Panc1 (cell line): Measurements from ENCODE around the gene NMNAT3. TPM values are rescaled to one million over a fixed set of nuclear protein-coding genes. Genes with fewer than 3 reads are reported as not detected.

Experiments
- ATAC-seq: fragments of 200-7000 bp; cut with Tn5 transposase; 2 replicates; pipeline ENCODE4 v1.9.1; 2020; ENCODE audit warnings: mild to moderate bottlenecking, moderate library complexity
- BruUV-seq: library from RNA; stranded (reverse); fragments of 400-500 nt; replicated peaks from 2 replicates; lab custom pipeline; 2021; lab: Mats Ljungman, UMichigan
- CTCF ChIA-PET: fragments of 300-600 bp; sonication (Branson Sonifier 250); formaldehyde crosslinking; loops from one replicate; lab custom pipeline; 2022; ENCODE audit warnings: antibody characterized with exemption; lab: Charles Lee
- POLR2A ChIA-PET: fragments of 300-600 bp; sonication (Branson Sonifier 250); formaldehyde crosslinking; loops from one replicate; lab custom pipeline; 2022; ENCODE audit warnings: antibody characterized with exemption; lab: Charles Lee
- DNase-seq: peaks from one replicate; pipeline ENCODE4 v3.0.0-alpha.2; 2010; ENCODE audit warnings: low read depth, low spot score
- H3K27ac ChIP-seq: 2 replicates; pipeline ENCODE4 v1.5.1; 2011; ENCODE audit warnings: mild to moderate bottlenecking, low read length, inconsistent platforms
- H3K27me3 ChIP-seq: fragments of 200-500 bp; sonication (Bioruptor generic); 2 replicates; pipeline ENCODE4 v1.6.0; 2014; ENCODE audit warnings: low read length, inconsistent platforms; ENCODE audit not compliant: control insufficient read depth, insufficient read depth
- H3K36me3 ChIP-seq: fragments of 200-500 bp; sonication (Bioruptor generic); 2 replicates; pipeline ENCODE4 v1.5.1; 2014; ENCODE audit warnings: inconsistent platforms, mild to moderate bottlenecking, low read length, moderate library complexity; ENCODE audit not compliant: control insufficient read depth, insufficient read depth
- H3K4me1 ChIP-seq: 2 replicates; pipeline ENCODE4 v1.5.1; 2011; ENCODE audit warnings: inconsistent platforms, mild to moderate bottlenecking, low read length, moderate library complexity; ENCODE audit not compliant: control insufficient read depth, insufficient read depth
- H3K4me3 ChIP-seq, 2 experiments: 2 replicates each; pipeline ENCODE4 v1.5.1; 2011 to 2012; ENCODE audit warnings: low read depth in 2 of 2, low read length in 2 of 2, mild to moderate bottlenecking in 2 of 2, inconsistent platforms in 1 of 2, moderate library complexity in 1 of 2
- H3K9me3 ChIP-seq: fragments of 200-500 bp; sonication (Bioruptor generic); 2 replicates; pipeline ENCODE4 v1.5.1; 2014; ENCODE audit warnings: low read depth, mild to moderate bottlenecking, inconsistent platforms, low read length, moderate library complexity; ENCODE audit not compliant: control insufficient read depth, insufficient read depth
- POLR2AphosphoS5 ChIP-seq: IDR thresholded peaks from 2 replicates; pipeline ENCODE4 v1.6.1; 2012; ENCODE audit warnings: mild to moderate bottlenecking, low read depth, low read length, moderate library complexity
- SIN3A ChIP-seq: IDR thresholded peaks from 2 replicates; pipeline ENCODE4 v1.6.1; 2012; ENCODE audit warnings: low read depth, mild to moderate bottlenecking, low read length, moderate library complexity, borderline replicate concordance; ENCODE audit not compliant: insufficient read depth
- TCF7L2 ChIP-seq: IDR thresholded peaks from 2 replicates; pipeline ENCODE4 v1.6.1; 2011; ENCODE audit warnings: mild to moderate bottlenecking, low read depth, low read length, inconsistent platforms
- in situ Hi-C: cut with HindIII; loops from 2 replicates; pipeline ENCODE4 v1.10.0; 2016; ENCODE audit warnings: low sequenced_read_pairs, low pct_unique_long_range_greater_than_20kb
- intact Hi-C: fragments of 100-400 bp; cut with micrococcal nuclease; formaldehyde crosslinking; loops from one replicate; pipeline ENCODE4 v1.10.0; 2022; ENCODE audit not compliant: unreplicated experiment
- total RNA-seq: library from RNA; stranded (reverse); gene quantifications from one replicate; pipeline ENCODE4 v1.2.1, GENCODE V29; 2021; ENCODE audit not compliant: unreplicated experiment
- TF ChIP-seq, protein P1 (sequence below), 2 experiments: IDR thresholded peaks; 2 replicates each; pipeline ENCODE4 v1.6.1; 2011 to 2012; ENCODE audit warnings: low read depth in 2 of 2, control low read depth in 1 of 2, low read length in 1 of 2, mild to moderate bottlenecking in 1 of 2, moderate library complexity in 1 of 2; ENCODE audit not compliant: insufficient read depth in 1 of 2
- TF ChIP-seq, protein P2 (sequence below): fragments of 450-650 bp; IDR thresholded peaks from 2 replicates; pipeline ENCODE4 v1.5.1; 2017; ENCODE audit warnings: mild to moderate bottlenecking

Gene NMNAT3
- total RNA-seq, 1 experiment from 2014 or later, result 1.9 TPM

DNA sequence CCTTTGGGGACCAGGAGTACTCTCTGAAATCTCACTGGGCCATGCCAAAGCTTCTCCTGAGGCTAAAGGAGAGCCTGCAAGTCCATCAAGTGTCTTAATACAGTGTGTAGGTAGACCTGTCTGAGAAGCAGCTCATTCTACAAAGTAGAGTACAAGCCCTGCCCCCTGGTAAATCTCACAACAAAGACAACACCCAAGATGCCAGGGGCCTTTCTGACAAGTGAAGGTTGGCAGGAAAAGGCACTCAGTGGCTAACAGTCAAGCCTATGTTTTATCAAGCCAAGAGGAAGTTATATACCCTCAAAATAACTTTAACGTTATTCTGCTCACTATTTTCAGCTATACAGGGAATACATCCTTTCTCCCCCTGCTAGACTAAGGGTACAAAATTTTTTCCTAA, 58.3 kb downstream of the NMNAT3 start:
- TF ChIP-seq TCF7L2 (no peak), POLR2AphosphoS5 (no peak), SIN3A (no peak)
- TF ChIP-seq, protein P1, sequence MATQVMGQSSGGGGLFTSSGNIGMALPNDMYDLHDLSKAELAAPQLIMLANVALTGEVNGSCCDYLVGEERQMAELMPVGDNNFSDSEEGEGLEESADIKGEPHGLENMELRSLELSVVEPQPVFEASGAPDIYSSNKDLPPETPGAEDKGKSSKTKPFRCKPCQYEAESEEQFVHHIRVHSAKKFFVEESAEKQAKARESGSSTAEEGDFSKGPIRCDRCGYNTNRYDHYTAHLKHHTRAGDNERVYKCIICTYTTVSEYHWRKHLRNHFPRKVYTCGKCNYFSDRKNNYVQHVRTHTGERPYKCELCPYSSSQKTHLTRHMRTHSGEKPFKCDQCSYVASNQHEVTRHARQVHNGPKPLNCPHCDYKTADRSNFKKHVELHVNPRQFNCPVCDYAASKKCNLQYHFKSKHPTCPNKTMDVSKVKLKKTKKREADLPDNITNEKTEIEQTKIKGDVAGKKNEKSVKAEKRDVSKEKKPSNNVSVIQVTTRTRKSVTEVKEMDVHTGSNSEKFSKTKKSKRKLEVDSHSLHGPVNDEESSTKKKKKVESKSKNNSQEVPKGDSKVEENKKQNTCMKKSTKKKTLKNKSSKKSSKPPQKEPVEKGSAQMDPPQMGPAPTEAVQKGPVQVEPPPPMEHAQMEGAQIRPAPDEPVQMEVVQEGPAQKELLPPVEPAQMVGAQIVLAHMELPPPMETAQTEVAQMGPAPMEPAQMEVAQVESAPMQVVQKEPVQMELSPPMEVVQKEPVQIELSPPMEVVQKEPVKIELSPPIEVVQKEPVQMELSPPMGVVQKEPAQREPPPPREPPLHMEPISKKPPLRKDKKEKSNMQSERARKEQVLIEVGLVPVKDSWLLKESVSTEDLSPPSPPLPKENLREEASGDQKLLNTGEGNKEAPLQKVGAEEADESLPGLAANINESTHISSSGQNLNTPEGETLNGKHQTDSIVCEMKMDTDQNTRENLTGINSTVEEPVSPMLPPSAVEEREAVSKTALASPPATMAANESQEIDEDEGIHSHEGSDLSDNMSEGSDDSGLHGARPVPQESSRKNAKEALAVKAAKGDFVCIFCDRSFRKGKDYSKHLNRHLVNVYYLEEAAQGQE (IDR thresholded peaks at IDR 0.05; ENCODE audit: insufficient read depth in 1 of 2, low read depth in 2 of 2, low read length in 1 of 2), result no peak
- TF ChIP-seq, protein P2, sequence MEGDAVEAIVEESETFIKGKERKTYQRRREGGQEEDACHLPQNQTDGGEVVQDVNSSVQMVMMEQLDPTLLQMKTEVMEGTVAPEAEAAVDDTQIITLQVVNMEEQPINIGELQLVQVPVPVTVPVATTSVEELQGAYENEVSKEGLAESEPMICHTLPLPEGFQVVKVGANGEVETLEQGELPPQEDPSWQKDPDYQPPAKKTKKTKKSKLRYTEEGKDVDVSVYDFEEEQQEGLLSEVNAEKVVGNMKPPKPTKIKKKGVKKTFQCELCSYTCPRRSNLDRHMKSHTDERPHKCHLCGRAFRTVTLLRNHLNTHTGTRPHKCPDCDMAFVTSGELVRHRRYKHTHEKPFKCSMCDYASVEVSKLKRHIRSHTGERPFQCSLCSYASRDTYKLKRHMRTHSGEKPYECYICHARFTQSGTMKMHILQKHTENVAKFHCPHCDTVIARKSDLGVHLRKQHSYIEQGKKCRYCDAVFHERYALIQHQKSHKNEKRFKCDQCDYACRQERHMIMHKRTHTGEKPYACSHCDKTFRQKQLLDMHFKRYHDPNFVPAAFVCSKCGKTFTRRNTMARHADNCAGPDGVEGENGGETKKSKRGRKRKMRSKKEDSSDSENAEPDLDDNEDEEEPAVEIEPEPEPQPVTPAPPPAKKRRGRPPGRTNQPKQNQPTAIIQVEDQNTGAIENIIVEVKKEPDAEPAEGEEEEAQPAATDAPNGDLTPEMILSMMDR, result no peak
- H3K27me3 ChIP-seq, result no peaks in the 10 kb centered on the region
- in situ Hi-C loops (no loop called here), intact Hi-C loops (no loop called here)
- no peaks in the 10 kb centered on the region for H3K4me1 ChIP-seq
- no peaks in the 10 kb centered on the region for H3K36me3 ChIP-seq
- no peaks in the 10 kb centered on the region for H3K9me3 ChIP-seq
- DNase-seq (no peak), ATAC-seq (no peak)
- ChIA-PET CTCF (no interaction called here), POLR2A (no interaction called here)
- H3K27ac ChIP-seq, result no peak overlapping the region
- no peak overlapping the region for H3K4me3 ChIP-seq
- no TSS peak for BruUV-seq

DNA sequence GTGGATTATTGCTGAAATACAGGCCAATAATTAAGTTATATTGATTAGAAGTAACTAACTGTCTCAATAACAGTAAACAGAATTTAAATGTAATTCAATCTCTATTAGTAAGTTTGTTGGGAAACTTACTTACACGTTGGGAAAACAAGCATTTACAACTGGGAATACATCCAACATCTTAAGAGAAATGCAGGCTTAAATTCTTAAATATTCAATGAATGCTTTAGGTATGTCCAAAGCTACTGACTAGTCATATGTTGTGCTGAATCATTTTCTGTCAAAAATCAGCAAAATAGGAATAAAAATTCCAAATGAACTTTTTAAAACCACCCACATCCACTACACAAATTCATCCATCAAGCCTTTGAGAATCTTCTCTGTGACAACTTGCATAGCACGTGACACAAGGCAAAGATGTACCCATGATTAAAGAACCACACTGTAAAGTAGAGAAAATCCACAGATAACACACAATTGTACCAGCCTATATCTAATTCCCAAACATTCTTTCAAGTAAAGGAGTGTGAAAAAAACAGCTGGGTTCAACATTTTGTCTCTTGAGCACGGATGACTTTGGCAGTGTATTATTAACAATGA, 60.0 kb downstream of the NMNAT3 start:
- DNase-seq (no peak), ATAC-seq (no peak)
- H3K4me3 ChIP-seq, result no peak overlapping the region
- intact Hi-C loops (no loop called here), in situ Hi-C loops (no loop called here)
- H3K27ac ChIP-seq, result no peak overlapping the region
- H3K4me1 ChIP-seq, result no peaks in the 10 kb centered on the region
- TF ChIP-seq SIN3A (no peak), TCF7L2 (no peak), POLR2AphosphoS5 (no peak)
- TF ChIP-seq, protein P2, result no peak
- TF ChIP-seq, protein P1 (IDR thresholded peaks at IDR 0.05; ENCODE audit: insufficient read depth in 1 of 2, low read depth in 2 of 2, low read length in 1 of 2), result no peak
- H3K36me3 ChIP-seq, result no peaks in the 10 kb centered on the region
- ChIA-PET POLR2A (no interaction called here), CTCF (no interaction called here)
- H3K9me3 ChIP-seq, result no peaks in the 10 kb centered on the region
- no peaks in the 10 kb centered on the region for H3K27me3 ChIP-seq
- no TSS peak for BruUV-seq
